Left hindlimb (tissue), 1 donor: ENCODE measurements around the gene COL19A1.
"Not testable (repeated sequence)": the region's sequence is repeated elsewhere in the genome, so short reads cannot be mapped to it uniquely, and the experiment has no call there.

Experiments
- DNase-seq: peaks from one replicate; pipeline ENCODE4 v3.0.0-alpha.2; 2018

The COL19A1 gene

DNA sequence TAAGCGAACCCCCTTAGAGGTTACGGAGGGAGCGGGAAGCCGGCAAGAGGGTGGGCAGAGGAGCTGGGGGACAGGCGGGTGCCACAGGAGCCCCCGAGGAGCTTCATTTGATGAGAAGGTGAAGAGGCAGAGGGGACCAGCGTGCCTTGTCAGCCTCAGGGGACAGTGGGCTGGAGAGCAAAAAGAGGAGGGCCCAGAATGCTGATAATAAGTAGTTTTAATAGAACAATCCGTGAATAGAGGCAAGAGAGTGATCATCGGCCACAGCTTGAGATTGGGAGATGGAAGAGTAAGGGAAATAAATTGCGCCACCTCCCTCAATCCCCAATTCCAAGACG lies 1.3 kb downstream of the COL19A1 start:
- no peak for DNase-seq

DNA sequence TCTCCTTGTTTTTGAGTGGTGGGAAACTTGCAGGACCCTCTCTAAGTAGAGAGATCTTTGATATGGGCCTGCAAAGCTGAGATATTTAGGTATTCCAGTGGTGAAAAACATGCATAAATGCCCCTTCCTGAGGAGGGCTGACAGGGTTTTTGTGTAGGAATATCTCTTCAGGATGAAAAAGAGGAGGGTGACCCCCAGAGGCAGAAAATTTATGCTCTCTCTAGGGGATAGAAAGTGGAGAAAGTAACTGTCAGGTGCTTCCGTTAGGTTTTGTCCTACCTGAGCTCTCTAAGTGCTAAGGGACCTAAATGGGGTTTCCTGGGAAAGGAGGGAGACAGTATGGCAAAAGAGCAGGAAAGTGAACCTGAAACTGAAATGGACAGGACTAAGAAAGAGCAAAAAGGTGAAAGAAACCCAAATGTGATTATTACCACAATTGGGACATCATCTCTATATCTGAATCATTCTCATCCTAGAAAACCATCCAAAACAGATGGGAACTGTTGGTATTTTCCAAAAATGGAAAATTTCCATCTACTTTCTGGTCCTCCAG lies 2.0 kb downstream of the COL19A1 start:
- no peak for DNase-seq

DNA sequence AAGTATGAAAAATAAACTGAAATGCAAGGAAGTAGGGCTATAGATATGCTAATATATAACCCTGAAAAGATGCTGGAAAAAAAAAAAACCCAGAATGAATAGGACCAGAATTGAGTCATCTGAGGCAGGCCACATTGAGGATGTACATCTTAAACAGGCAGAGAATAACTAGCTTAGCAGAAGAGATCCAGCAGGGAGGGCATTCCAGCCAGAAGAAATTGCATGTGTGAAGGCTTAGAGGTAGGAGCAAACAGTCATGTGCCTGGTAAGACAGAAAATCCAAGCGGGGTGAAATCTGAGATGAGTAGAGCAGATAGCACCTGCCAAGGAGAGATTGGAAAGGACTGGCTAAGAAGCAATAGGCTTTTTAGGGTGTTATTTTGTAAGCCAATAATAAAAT lies 2.6 kb downstream of the COL19A1 start:
- no peak for DNase-seq

GRCh38 chr6:69871107-69871506 lies 4.8 kb downstream of the COL19A1 start:
- no peak for DNase-seq

GRCh38 chr6:69873291-69873690 lies 6.9 kb downstream of the COL19A1 start:
- DNase-seq = no peak

GRCh38 chr6:69875715-69876114 lies 9.4 kb downstream of the COL19A1 start:
- DNase-seq = no peak

GRCh38 chr6:69878795-69879194 lies 12.4 kb downstream of the COL19A1 start:
- DNase-seq = no peak

- DNase-seq = no peak
Observed at GRCh38 chr6:69880601-69881000, 14.2 kb downstream of the COL19A1 start.

DNA sequence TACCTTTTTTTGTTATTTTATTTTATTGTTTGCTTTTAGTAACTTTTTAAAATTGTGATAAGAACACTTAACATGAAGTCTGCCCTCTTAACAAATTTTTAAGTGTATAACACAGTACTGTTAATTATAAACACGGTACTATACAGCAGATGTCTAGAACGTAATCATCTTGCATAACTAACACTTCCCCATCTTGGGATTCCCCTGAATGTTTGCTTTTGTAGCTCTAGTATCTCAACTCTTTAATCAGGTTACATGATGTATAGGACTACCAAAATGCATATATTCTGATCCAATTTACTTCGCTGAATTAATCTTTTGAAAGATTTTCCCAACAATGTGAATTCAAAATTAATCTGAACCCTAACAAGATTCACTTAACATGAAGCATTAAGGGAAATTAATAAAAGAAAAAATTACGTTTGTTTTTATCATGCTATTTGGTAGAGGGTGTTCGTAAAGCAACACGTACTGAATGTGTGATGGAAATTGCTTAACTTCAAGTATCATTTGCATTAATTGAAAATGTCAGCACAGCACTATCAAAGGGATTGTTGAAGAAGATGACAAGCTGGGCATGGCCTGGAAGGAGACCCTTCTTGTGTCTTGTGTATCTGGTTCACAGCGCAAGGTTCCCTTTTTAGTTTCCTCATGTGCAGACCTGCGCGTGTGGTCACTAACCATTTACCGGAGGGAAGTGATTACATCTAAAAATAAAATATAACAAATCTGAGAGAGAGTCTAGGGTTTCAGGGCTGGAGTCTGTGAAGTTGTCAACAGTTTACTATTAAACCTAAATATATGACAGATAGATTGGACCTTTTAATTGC lies 15.2 kb downstream of the COL19A1 start:
- no peak for DNase-seq

- no peak for DNase-seq
Observed at GRCh38 chr6:69883551-69883950, 17.2 kb downstream of the COL19A1 start.

DNA sequence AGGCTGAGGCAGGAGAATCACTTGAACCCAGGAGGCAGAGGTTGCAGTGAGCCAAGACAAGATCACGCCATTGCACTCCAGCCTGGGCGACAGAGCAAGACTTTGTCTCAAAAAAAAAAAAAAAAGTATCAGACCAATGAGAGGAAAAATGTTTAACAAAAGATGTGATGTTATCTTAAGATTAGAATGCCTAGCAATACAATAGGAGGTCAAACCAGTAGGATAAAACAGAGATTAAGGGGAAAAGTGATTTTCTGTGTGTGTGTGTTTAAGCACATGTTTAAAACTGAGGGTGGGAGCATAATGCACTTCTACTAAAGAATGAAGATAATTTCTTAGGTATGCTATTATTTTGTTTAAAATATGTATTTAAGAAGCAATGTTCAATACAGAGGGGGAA lies 17.9 kb downstream of the COL19A1 start:
- DNase-seq = no peak

GRCh38 chr6:69887026-69887425 lies 20.7 kb downstream of the COL19A1 start:
- no peak for DNase-seq

DNA sequence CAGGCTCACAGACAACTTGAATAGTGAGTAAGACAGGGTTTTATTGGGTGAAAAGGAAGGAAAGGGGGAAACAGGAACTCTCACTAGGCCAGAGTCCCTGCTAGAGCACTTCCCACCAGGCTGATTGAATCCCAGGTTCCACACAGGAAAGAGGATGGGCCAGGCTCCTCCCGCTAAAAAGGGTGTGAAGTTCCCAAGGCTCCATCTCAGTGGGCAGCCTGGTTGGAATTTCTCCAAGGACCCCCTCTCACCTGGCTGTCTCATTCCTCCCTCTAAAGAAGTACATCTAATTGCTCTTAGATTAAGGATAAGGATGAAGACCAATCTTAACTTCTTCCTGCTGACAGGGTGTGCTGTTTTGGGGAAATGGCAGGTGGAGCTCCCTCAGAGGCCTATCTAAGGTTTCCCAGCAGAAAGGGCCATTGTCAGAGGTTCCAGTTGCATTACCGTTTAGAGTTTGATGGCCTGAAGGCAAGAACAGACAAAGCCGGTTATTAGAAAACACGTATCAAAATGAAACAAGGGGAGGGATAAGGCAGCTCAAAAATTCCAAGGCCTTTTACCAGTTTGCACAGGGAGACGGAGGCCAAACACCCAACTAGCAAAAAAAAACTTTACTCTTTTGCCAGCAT lies 21.5 kb downstream of the COL19A1 start:
- no peak for DNase-seq

DNA sequence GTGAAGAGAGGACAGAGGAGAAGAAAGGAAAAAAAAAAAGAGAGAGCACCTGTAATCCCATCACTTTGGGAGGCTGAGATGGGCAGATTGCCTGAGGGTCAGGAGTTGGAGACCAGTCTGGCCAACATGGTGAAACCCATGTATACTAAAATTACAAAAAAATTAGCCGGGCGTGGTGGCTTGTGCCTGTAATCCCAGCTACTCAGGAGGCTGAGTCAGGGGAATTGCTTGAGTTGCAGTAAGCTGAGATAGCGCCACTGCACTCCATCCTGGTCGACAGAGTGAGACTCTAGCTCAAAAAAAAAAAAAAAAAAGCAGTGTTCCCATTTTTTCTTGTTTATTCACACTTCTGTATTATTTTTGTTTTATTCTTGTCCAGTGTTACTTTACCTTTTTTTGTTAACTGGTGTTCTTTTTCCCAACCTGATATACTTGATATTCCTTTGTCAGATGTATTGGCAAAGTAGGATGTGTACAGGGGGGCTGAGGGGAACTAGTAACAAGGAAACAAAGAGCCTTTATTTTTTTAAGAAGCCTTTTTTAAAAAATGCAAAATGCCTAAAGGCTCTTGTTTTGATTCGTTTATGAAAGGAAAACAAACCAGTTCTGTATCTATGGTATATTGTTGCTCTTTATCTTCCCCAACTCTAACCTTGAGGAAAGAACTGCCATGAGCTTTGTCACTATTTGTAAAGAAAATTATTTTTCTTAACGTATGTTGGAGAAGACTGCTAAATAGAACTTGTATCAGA lies 22.3 kb downstream of the COL19A1 start:
- no peak for DNase-seq

GRCh38 chr6:69889234-69889974 lies 23.0 kb downstream of the COL19A1 start:
- DNase-seq = not testable (repeated sequence)

DNA sequence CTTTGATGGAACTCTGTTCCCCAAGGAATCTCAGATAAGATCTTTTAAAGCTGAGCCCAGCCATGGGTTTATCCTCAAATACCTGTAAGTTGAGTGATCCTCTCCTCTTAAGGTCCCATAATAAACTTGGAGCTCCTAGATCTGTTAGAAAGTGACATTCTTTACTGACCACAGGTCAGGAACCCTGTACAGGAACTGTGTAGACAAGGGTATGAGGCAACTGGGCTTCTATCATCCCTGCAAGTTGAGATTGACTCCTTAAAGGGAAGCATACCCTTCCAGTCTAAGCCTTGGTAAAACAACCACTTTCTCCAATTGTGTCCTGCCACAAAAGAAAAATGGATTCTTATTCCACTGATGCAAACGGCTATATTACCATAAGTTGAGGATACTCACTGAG lies 26.2 kb downstream of the COL19A1 start:
- not testable (repeated sequence) for DNase-seq

- DNase-seq = not testable (repeated sequence)
Observed at GRCh38 chr6:69893266-69893665, 26.9 kb downstream of the COL19A1 start.

- DNase-seq = no peak
Observed at GRCh38 chr6:69894578-69895347, 28.4 kb downstream of the COL19A1 start.

GRCh38 chr6:69895396-69895795 lies 29.0 kb downstream of the COL19A1 start:
- DNase-seq = no peak

GRCh38 chr6:69900869-69901268 lies 34.5 kb downstream of the COL19A1 start:
- no peak for DNase-seq

GRCh38 chr6:69901361-69901760 lies 35.0 kb downstream of the COL19A1 start:
- no peak for DNase-seq

DNA sequence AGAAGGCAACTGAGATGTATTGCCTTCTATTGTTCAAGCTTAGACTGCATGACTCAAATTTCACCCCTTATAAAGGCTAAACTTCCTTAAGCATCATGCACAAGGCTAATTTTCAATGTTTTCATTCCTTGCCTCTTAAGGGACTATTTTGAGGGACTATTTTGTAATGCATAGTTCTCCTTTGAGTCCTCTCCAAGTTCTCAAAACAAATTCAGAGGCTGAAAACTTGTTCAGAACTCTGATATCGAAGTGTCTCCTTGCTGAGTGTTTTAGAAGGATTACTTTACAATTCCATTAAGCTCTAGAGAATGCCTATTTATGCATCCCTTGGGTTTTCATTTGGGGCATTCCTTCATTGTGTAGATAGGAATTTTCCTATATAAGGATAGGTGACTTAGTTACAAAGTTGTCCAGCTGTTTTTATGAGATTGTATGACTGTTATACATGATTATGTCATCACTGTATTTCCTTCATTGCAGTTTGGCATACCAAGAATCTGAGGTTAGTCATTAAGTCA lies 41.7 kb downstream of the COL19A1 start:
- no peak for DNase-seq
